HCT116 (cell line): Measurements from ENCODE around the gene KRT33A. TPM values are rescaled to one million over a fixed set of nuclear protein-coding genes. Genes with fewer than 3 reads are reported as not detected.

Source experiments
- ATAC-seq: fragments of 200-7000 bp; cut with Tn5 transposase; 2 replicates; pipeline ENCODE4 v1.9.1; 2020; ENCODE audit warnings: mild to moderate bottlenecking, moderate library complexity
- BruUV-seq: library from RNA; stranded (reverse); fragments of 400-500 nt; replicated peaks from 2 replicates; lab custom pipeline; 2021; lab: Mats Ljungman, UMichigan
- CTCF ChIA-PET: fragments of 300-600 bp; sonication (Branson Sonifier 250); formaldehyde crosslinking; loops from one replicate; lab custom pipeline; 2021; ENCODE audit warnings: antibody characterized with exemption; lab: Charles Lee
- POLR2A ChIA-PET: fragments of 300-600, 350-600 bp; sonication (Branson Sonifier 250); formaldehyde crosslinking; loops from one replicate; lab custom pipeline; 2021; ENCODE audit warnings: antibody characterized with exemption; lab: Charles Lee
- RAD21 ChIA-PET, 2 experiments: fragments of 300-600 bp; sonication (Branson Sonifier 250); formaldehyde crosslinking; loops; one replicate each; lab custom pipeline; 2023; ENCODE audit warnings: low total read pairs in 2 of 2; ENCODE audit not compliant: uncharacterized antibody in 2 of 2, unreplicated experiment in 2 of 2, low non-redundant PET in 1 of 2; lab: Charles Lee
- DNase-seq: peaks from one replicate; pipeline ENCODE4 v3.0.0-alpha.2; 2010; ENCODE audit warnings: low read depth, low spot score
- H2AFZ ChIP-seq: fragments of 200-600 bp; shearing (Covaris generic), sonication (generic); 2 replicates; pipeline ENCODE4 v1.6.1; 2017; ENCODE audit warnings: low read depth, mixed run types, mixed read lengths, antibody characterized with exemption, low read length; ENCODE audit not compliant: poor library complexity, severe bottlenecking
- H3K27ac ChIP-seq: 2 replicates; pipeline ENCODE4 v1.5.1; 2012; ENCODE audit warnings: low read depth, low read length
- H3K27me3 ChIP-seq: fragments of 200-600 bp; sonication (generic); 2 replicates; pipeline ENCODE4 v1.6.1; 2016; ENCODE audit warnings: mixed run types, low read length, mixed read lengths; ENCODE audit not compliant: insufficient read depth
- H3K36me3 ChIP-seq, 2 experiments: fragments of 200-500 bp in 1 of 2; fragments of 200-600 bp in 1 of 2; sonication (Bioruptor generic) in 1 of 2; sonication (generic) in 1 of 2; 2 replicates each; pipeline versions ENCODE4 v1.5.1 to v1.6.1; 2014 to 2016; ENCODE audit warnings: low read length in 2 of 2, inconsistent platforms in 1 of 2, mixed read lengths in 1 of 2, mixed run types in 1 of 2; ENCODE audit not compliant: insufficient read depth in 2 of 2, control insufficient read depth in 1 of 2
- H3K4me1 ChIP-seq, 2 experiments: fragments of 200-600 bp in 1 of 2; sonication (generic) in 1 of 2; 2 replicates each; pipeline versions ENCODE4 v1.5.1 to v1.6.1; 2012 to 2017; ENCODE audit warnings: low read length in 2 of 2, inconsistent platforms in 1 of 2, mild to moderate bottlenecking in 1 of 2, mixed read lengths in 1 of 2, mixed run types in 1 of 2, moderate library complexity in 1 of 2; ENCODE audit not compliant: insufficient read depth in 2 of 2, control insufficient read depth in 1 of 2
- H3K4me2 ChIP-seq: fragments of 200-600 bp; sonication (generic); 2 replicates; pipeline ENCODE4 v1.6.1; 2017; ENCODE audit warnings: mixed run types, low read length, mixed read lengths
- H3K4me3 ChIP-seq, 2 experiments: fragments of 200-600 bp in 1 of 2; sonication (generic) in 1 of 2; replicated peaks in 1 of 2; 2 replicates each; pipeline ENCODE4 v1.5.1; 2011 to 2016; ENCODE audit warnings: low read length in 2 of 2, control low read depth in 1 of 2, low read depth in 1 of 2, mild to moderate bottlenecking in 1 of 2, mixed read lengths in 1 of 2, mixed run types in 1 of 2
- H3K79me2 ChIP-seq: fragments of 200-600 bp; sonication (generic); 2 replicates; pipeline ENCODE4 v1.6.1; 2017; ENCODE audit warnings: mild to moderate bottlenecking, mixed run types, low read length, moderate library complexity, mixed read lengths; ENCODE audit not compliant: insufficient read depth
- H3K9ac ChIP-seq: fragments of 200-600 bp; sonication (generic); 2 replicates; pipeline ENCODE4 v1.6.1; 2016; ENCODE audit warnings: low read length, mixed read lengths
- H3K9me2 ChIP-seq: fragments of 200-600 bp; sonication (generic), shearing (Covaris generic); 2 replicates; pipeline ENCODE4 v1.6.1; 2017; ENCODE audit warnings: mixed run types, mild to moderate bottlenecking, moderate library complexity; ENCODE audit not compliant: insufficient read depth
- H3K9me3 ChIP-seq, 2 experiments: fragments of 200-500 bp in 1 of 2; fragments of 200-600 bp in 1 of 2; sonication (Bioruptor generic) in 1 of 2; sonication (generic) in 1 of 2; 2 replicates each; pipeline ENCODE4 v1.6.1; 2014 to 2017; ENCODE audit warnings: low read length in 2 of 2, mixed read lengths in 2 of 2, inconsistent platforms in 1 of 2, low read depth in 1 of 2, mild to moderate bottlenecking in 1 of 2, mixed run types in 1 of 2, moderate library complexity in 1 of 2; ENCODE audit not compliant: control insufficient read depth in 1 of 2, insufficient read depth in 1 of 2
- H4K20me1 ChIP-seq: fragments of 200-600 bp; sonication (generic), shearing (Covaris generic); 2 replicates; pipeline ENCODE4 v1.6.1; 2017; ENCODE audit warnings: mixed run types, mild to moderate bottlenecking, moderate library complexity; ENCODE audit not compliant: insufficient read depth
- CEBPB ChIP-seq: IDR thresholded peaks from 2 replicates; pipeline ENCODE4 v1.6.1; 2012; ENCODE audit warnings: low read depth
- CTCF ChIP-seq, 3 experiments: fragments of 200-600 bp in 1 of 3; sonication (generic) in 1 of 3; IDR thresholded peaks in 2 of 3; conservative IDR thresholded peaks in 1 of 3; 2 replicates each; pipeline ENCODE4 v1.5.1; 2012 to 2017; ENCODE audit warnings: low read depth in 2 of 3, low read length in 2 of 3, antibody characterized with exemption in 1 of 3, borderline replicate concordance in 1 of 3, control low read depth in 1 of 3, mild to moderate bottlenecking in 1 of 3, mixed read lengths in 1 of 3, mixed run types in 1 of 3, moderate library complexity in 1 of 3; ENCODE audit not compliant: insufficient read depth in 1 of 3
- EGR1 ChIP-seq: IDR thresholded peaks from 2 replicates; pipeline ENCODE4 v1.6.1; 2012; ENCODE audit warnings: low read depth
- EZH2 ChIP-seq: fragments of 200-600 bp; sonication (generic); IDR thresholded peaks from 2 replicates; pipeline ENCODE4 v1.6.1; 2017; ENCODE audit warnings: antibody characterized with exemption, mixed run types
- EZH2phosphoT487 ChIP-seq: fragments of 200-600 bp; IDR thresholded peaks from 2 replicates; pipeline ENCODE4 v1.6.1; 2018; ENCODE audit warnings: antibody characterized with exemption, borderline replicate concordance
- FOSL1 ChIP-seq: IDR thresholded peaks from 2 replicates; pipeline ENCODE4 v1.6.1; 2012; ENCODE audit warnings: low read depth
- MAX ChIP-seq: IDR thresholded peaks from 2 replicates; pipeline ENCODE4 v1.6.1; 2012
- POLR2A ChIP-seq: IDR thresholded peaks from 2 replicates; pipeline ENCODE4 v1.7.0; 2011; ENCODE audit warnings: borderline replicate concordance; ENCODE audit not compliant: insufficient read depth, insufficient read length; ENCODE audit errors: extremely low read depth
- POLR2AphosphoS5 ChIP-seq: IDR thresholded peaks from 2 replicates; pipeline ENCODE4 v1.6.1; 2011; ENCODE audit warnings: mild to moderate bottlenecking, low read depth, low read length, moderate library complexity
- REST ChIP-seq: IDR thresholded peaks from 2 replicates; pipeline ENCODE4 v1.6.1; 2012; ENCODE audit warnings: low read depth
- SIN3A ChIP-seq: IDR thresholded peaks from 2 replicates; pipeline ENCODE4 v1.6.1; 2012; ENCODE audit warnings: low read depth
- SRF ChIP-seq: IDR thresholded peaks from 2 replicates; pipeline ENCODE4 v1.6.1; 2012; ENCODE audit warnings: low read depth
- TCF7L2 ChIP-seq: IDR thresholded peaks from 2 replicates; pipeline ENCODE4 v1.7.0; 2011; ENCODE audit warnings: borderline replicate concordance, inconsistent platforms; ENCODE audit not compliant: insufficient read depth, insufficient read length; ENCODE audit errors: extremely low read depth
- YY1 ChIP-seq: IDR thresholded peaks from 2 replicates; pipeline ENCODE4 v1.6.1; 2011; ENCODE audit warnings: low read length, low read depth, moderate library complexity, mild to moderate bottlenecking; ENCODE audit not compliant: insufficient replicate concordance; ENCODE audit errors: extremely low read depth
- ZBTB33 ChIP-seq: IDR thresholded peaks from 2 replicates; pipeline ENCODE4 v1.6.1; 2011; ENCODE audit warnings: mild to moderate bottlenecking, low read length, moderate library complexity; ENCODE audit not compliant: insufficient replicate concordance; ENCODE audit errors: extremely low read depth
- ZNF274 ChIP-seq: fragments of 200-500 bp; sonication (Bioruptor generic); IDR thresholded peaks from 2 replicates; pipeline ENCODE4 v1.6.1; 2014; ENCODE audit warnings: mild to moderate bottlenecking, low read depth, low read length, inconsistent platforms
- intact Hi-C: fragments of 100-400 bp; cut with micrococcal nuclease; formaldehyde crosslinking; loops from 2 replicates; pipeline ENCODE4 v1.10.0; 2022
- total RNA-seq: library from RNA; stranded (reverse); gene quantifications from one replicate; pipeline ENCODE4 v1.2.1, GENCODE V29; 2021; ENCODE audit not compliant: unreplicated experiment

The KRT33A gene
- total RNA-seq, 1 experiment from 2014 or later: not detected

- ChIA-PET CTCF (no interaction called here), RAD21 (no interaction called here), POLR2A (no interaction called here)
- Histone ChIP-seq H3K9me3 (no peaks in the 10 kb centered on the region), H3K4me3 (no peak overlapping the region), H4K20me1 (no peaks in the 10 kb centered on the region), H2AFZ (no peak overlapping the region), H3K9me2 (no peaks in the 10 kb centered on the region), H3K27ac (no peak overlapping the region), H3K4me1 (peaks cover 0 to 4% of the 10 kb centered on the region in 2 experiments; a peak in 1 of 4 replicates), H3K36me3 (no peaks in the 10 kb centered on the region), H3K79me2 (no peaks in the 10 kb centered on the region), H3K27me3 (no peaks in the 10 kb centered on the region), H3K4me2 (no peak overlapping the region), H3K9ac (no peak overlapping the region)
- DNase-seq (no peak), ATAC-seq (no peak)
- intact Hi-C loops: no loop called here
- TF ChIP-seq EGR1: no peak
- no peak for TF ChIP-seq SRF
- TF ChIP-seq CTCF (IDR thresholded peaks at IDR 0.05 in 2 of 3, conservative IDR thresholded peaks at IDR 0.05 in 1 of 3; ENCODE audit: borderline replicate concordance in 1 of 3, insufficient read depth in 1 of 3, low read depth in 2 of 3, low read length in 2 of 3): no peak
- TF ChIP-seq CEBPB: no peak
- no peak for TF ChIP-seq POLR2A
- no peak for TF ChIP-seq ZBTB33
- no peak for TF ChIP-seq TCF7L2
- TF ChIP-seq SIN3A: no peak
- TF ChIP-seq YY1: no peak
- no peak for TF ChIP-seq EZH2
- TF ChIP-seq FOSL1: no peak
- TF ChIP-seq MAX: no peak
- no peak for TF ChIP-seq EZH2phosphoT487
- no peak for TF ChIP-seq ZNF274
- no peak for TF ChIP-seq REST
- no peak for TF ChIP-seq POLR2AphosphoS5
- BruUV-seq: no TSS peak
Observed at GRCh38 chr17:41366070-41366469, 15.4 kb upstream of the KRT33A start.
